K562 (cell line): ENCODE measurements around the gene SNX25. TPM values are rescaled to one million over a fixed set of nuclear protein-coding genes. Genes with fewer than 3 reads are reported as not detected.
A peak's percentile ranks its signal among the peaks of the same experiment; 100 is the strongest.

Experiments
- polyA plus RNA-seq, 8 experiments: library from polyadenylated mRNA; depleted of rRNA in 4 of 8; stranded (reverse) in 5 of 8; unstranded in 3 of 8; fragments of >200 nt; fragmentation: Nextera tagmentation in 2 of 8; fragmentation: Illumina TruSeq in 1 of 8; extraction: Ambion mirVana in 2 of 8; extraction: Trizol in 1 of 8; gene quantifications; 2 replicates each; pipeline versions ENCODE4 v1.2.1 to v1.2.3, GENCODE V29; 2011 to 2014; ENCODE audit warnings: inconsistent platforms in 1 of 8, missing spikeins in 1 of 8
- total RNA-seq, 7 experiments: library from RNA; depleted of rRNA in 6 of 7; stranded (reverse); fragments of >200 nt in 6 of 7; fragmentation: Illumina TruSeq in 2 of 7; extraction: Trizol in 2 of 7; gene quantifications; 2 replicates each; pipeline versions ENCODE4 v1.2.1 to v1.2.3, GENCODE V29; 2011 to 2021; ENCODE audit warnings: low replicate concordance in 1 of 7
- TF ChIP-seq, protein P1 (sequence below), 2 experiments: fragments of 450-650 bp; formaldehyde crosslinking in 1 of 2; IDR thresholded peaks; 2 replicates each; pipeline versions ENCODE4 v1.4.0 to v1.6.1; 2014 to 2020; ENCODE audit warnings: mild to moderate bottlenecking in 2 of 2, borderline replicate concordance in 1 of 2, low read depth in 1 of 2

SNX25 gene
- total and polyA plus RNA-seq, 9 of the 15 experiments (the other 6 are each of a cell fraction or from before 2014, with no cell fraction given): 2.5 to 23.4 (median 13.3) TPM

DNA sequence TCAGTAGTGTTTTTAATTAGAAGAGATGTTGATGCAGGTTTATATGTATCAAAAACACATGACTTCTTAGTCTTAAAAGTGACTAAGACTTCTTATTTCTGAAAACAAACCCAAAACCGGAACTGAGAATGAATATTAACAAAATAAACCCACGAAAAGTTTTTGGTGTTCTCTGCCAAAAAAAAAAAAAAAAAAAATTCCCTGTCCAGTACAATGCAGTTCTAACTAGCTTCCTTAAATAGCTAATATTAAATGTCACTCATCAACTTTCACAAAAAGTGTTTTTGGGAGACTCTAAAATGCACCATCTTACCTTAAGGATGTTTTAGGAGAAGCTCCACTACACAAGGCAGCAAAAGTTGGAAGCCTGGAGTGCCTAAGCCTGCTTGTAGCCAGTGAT, 189.2 kb downstream of the SNX25 start (continued):
- TF ChIP-seq, protein P1, sequence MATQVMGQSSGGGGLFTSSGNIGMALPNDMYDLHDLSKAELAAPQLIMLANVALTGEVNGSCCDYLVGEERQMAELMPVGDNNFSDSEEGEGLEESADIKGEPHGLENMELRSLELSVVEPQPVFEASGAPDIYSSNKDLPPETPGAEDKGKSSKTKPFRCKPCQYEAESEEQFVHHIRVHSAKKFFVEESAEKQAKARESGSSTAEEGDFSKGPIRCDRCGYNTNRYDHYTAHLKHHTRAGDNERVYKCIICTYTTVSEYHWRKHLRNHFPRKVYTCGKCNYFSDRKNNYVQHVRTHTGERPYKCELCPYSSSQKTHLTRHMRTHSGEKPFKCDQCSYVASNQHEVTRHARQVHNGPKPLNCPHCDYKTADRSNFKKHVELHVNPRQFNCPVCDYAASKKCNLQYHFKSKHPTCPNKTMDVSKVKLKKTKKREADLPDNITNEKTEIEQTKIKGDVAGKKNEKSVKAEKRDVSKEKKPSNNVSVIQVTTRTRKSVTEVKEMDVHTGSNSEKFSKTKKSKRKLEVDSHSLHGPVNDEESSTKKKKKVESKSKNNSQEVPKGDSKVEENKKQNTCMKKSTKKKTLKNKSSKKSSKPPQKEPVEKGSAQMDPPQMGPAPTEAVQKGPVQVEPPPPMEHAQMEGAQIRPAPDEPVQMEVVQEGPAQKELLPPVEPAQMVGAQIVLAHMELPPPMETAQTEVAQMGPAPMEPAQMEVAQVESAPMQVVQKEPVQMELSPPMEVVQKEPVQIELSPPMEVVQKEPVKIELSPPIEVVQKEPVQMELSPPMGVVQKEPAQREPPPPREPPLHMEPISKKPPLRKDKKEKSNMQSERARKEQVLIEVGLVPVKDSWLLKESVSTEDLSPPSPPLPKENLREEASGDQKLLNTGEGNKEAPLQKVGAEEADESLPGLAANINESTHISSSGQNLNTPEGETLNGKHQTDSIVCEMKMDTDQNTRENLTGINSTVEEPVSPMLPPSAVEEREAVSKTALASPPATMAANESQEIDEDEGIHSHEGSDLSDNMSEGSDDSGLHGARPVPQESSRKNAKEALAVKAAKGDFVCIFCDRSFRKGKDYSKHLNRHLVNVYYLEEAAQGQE (IDR thresholded peaks at IDR 0.05; ENCODE audit: borderline replicate concordance): 0 out of 2 replicates have a peak, but pooled peaks have one; percentile 14
- TF ChIP-seq, protein P1 (CRISPR knock-in tag; IDR thresholded peaks at IDR 0.05; ENCODE audit: low read depth): no peak
